Large intestine (tissue), 3 donors: ENCODE data around the gene WFDC2. TPM values are rescaled to one million over a fixed set of nuclear protein-coding genes. Genes with fewer than 3 reads are reported as not detected.

Experiments
- DNase-seq, 2 donors: peaks; one replicate each; pipeline versions ENCODE4 v3.0.0 to v3.0.0-alpha.2; 2013
- H3K27ac ChIP-seq: one replicate; pipeline ENCODE4 v1.5.1; 2013; ENCODE audit warnings: low read length
- H3K27me3 ChIP-seq: 2 replicates; pipeline ENCODE4 v1.6.1; 2013; ENCODE audit warnings: low read length; ENCODE audit not compliant: control insufficient read depth, insufficient read depth
- H3K36me3 ChIP-seq: 2 replicates; pipeline ENCODE4 v1.6.1; 2013; ENCODE audit warnings: low read length; ENCODE audit not compliant: control insufficient read depth, insufficient read depth
- H3K4me1 ChIP-seq: one replicate; pipeline ENCODE4 v1.6.1; 2013; ENCODE audit warnings: low read length; ENCODE audit not compliant: control insufficient read depth, insufficient read depth
- H3K4me3 ChIP-seq: one replicate; pipeline ENCODE4 v1.5.1; 2013; ENCODE audit warnings: low read length
- H3K9me3 ChIP-seq: one replicate; pipeline ENCODE4 v1.6.1; 2013; ENCODE audit warnings: mild to moderate bottlenecking, low read depth, low read length, moderate library complexity; ENCODE audit not compliant: control insufficient read depth
- WGBS: methylation state at CpG from one replicate; pipeline ENCODE4 v1.1.5; 2013; ENCODE audit warnings: low lambda C conversion rate; ENCODE audit not compliant: insufficient coverage; 5-methylcytosine and 5-hydroxymethylcytosine counted together
- polyA plus RNA-seq: library from polyadenylated mRNA; unstranded; fragments of 120-200 nt; gene quantifications from one replicate; pipeline ENCODE4 v1.2.1, GENCODE V29; 2013

WFDC2 gene
- polyA plus RNA-seq, 1 donor: 2.8 TPM

DNA sequence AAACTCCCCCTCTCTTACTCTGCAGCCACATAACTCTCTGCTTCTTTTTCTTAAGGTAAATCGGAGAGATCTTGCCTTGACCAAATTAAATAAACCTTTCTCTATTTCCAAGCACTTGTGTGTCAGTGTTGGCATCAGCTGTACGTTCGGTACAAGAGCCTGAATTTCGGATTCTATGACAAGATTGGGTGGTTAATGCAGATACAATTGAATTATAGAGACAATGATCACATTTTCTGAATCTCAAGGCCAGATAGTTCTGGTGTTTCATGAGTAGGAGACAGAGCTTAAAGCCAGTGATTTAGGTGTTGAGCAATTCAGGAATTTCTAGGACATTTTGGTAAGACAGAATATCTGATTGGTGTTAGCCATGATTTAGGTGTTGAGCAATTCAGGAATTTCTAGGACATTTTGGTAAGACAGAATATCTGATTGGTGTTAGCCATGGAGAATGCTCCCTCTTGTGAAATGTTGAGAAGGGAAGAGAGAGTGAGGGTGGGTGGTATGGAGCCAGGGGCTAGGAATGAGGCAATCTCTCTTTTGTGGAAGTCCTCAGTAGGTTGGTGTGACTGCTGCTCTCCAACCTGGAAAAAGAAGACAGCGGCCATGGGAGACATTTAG lies 40.8 kb downstream of the WFDC2 start:
- H3K4me1 ChIP-seq: no peaks in the 10 kb centered on the region
- H3K4me3 ChIP-seq: no peak overlapping the region
- H3K9me3 ChIP-seq: no peaks in the 10 kb centered on the region
- no peak overlapping the region for H3K27ac ChIP-seq
- no CpG with 5 or more reads among the region's 5 CpGs for WGBS
- peaks cover 11% of the 10 kb centered on the region for H3K27me3 ChIP-seq
- no peak for DNase-seq
- no peaks in the 10 kb centered on the region for H3K36me3 ChIP-seq

DNA sequence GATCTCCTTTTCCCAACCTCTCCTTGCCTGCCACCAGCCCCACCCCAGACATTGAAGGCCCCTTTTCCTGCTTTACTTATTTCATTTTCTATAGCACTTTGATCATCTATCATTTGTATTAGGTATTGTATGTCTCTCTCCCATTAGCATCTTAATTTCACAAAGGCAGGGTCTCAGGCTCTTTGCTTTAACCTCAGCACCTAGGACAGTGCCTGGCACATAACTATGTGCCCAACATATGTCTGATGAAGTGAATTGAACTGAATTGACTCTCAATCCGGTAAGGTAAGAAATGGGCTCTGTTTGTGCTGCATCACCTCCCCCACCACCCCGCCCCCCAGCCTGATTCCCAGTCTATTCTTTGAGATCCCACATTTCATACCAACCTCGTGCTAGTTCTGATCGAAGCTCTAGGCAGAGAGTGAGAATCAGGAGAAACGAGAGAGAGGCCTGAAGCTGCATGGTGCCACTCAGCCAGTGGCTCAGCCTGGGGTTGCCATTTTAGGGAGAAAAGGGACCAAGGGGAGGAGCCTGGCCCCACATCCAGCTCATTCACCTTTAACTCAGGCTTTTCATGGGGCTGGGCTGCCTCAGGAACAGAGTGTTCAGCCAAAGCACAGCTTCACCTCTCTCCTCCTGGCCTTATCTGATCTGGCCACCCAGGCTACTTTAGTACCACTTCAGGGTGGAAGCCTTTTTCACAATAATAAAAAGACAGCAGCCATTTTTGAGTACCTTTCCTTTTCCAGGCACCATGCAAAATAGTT lies 45.8 kb downstream of the WFDC2 start, which contains the start of gene SPINT3:
TSS of gene SPINT3 (minus strand) at position 476 of the 767 bp plus-strand sequence. CDS start at position 462, 14 bp downstream.
- WGBS: no CpG with 5 or more reads among the region's 5 CpGs
- Histone ChIP-seq H3K27ac (no peak within 1 kb of the TSS), H3K36me3 (no peaks in the 10 kb centered on the region), H3K27me3 (peaks cover 11% of the 10 kb centered on the region), H3K4me1 (no peaks in the 10 kb centered on the region), H3K4me3 (no peak within 1 kb of the TSS), H3K9me3 (no peaks in the 10 kb centered on the region)
- DNase-seq: no peak

DNA sequence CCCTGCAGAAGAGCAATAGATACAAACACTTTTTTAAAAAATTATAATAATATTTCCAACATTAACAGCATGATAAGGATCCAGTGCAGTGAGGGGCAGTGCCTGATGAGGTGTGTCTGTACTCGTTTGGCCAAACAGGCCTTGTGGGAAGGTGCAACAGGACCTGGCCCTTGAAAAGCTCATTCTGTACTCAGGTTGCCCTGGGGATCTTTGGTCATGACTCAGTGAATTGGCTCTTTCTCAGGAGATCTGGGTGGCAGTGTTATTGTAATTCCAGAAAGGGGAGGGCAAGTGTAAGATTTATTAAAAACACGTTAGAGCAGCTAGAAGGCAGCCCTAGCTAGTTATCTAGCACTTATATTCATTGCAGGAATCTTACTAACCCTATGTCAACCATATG lies 48.7 kb downstream of the WFDC2 start:
- DNase-seq: no peak
- no peaks in the 10 kb centered on the region for H3K36me3 ChIP-seq
- WGBS: 80% methylated on average over 1 of the region's 2 CpGs
- H3K9me3 ChIP-seq: no peaks in the 10 kb centered on the region
- no peak overlapping the region for H3K27ac ChIP-seq
- H3K4me3 ChIP-seq: no peak overlapping the region
- no peaks in the 10 kb centered on the region for H3K4me1 ChIP-seq
- peaks cover 5% of the 10 kb centered on the region for H3K27me3 ChIP-seq

DNA sequence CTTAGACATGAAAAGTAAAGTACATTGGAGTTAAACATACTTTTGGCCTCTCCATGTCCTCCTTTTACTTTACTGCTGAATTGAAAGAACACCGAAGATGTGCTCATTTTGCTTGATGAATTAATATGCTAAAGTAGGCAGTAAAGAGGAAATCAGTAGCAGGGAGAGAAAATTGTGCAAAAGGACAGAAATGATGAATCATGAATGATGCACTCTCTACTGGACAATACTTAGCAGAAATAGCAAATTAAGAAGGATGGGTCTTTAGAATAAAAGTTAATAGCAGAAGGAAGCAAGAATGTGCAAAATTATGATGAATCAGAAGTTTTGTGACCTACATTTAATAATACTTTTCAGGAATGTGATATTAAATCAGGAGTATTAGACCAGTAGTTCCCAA lies 54.3 kb downstream of the WFDC2 start:
- WGBS: no CpG with 5 or more reads among the region's 1 CpG
- Histone ChIP-seq H3K9me3 (no peaks in the 10 kb centered on the region), H3K27ac (no peak overlapping the region), H3K27me3 (peaks cover 7% of the 10 kb centered on the region), H3K4me1 (no peaks in the 10 kb centered on the region), H3K36me3 (no peaks in the 10 kb centered on the region), H3K4me3 (no peak overlapping the region)
- DNase-seq: no peak

DNA sequence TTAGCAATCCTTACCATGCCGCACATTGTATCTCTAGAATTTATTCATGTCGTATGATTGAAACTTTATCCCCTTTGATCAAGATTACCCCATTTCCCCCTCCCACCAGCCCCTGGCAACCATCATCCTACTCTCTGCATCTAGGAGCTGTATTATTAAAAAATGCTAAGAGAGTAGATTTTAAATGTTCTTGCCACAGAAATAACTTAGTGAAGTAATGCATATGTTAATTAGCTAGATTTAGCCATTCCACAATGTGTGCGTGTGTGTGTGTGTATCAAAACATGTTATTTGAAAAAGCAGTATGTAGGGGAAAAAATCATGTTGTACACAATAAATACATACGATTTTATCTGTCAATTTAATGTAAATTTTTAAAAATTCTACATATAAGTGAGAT lies 57.7 kb downstream of the WFDC2 start:
- 67% methylated on average over 3 of the region's 4 CpGs for WGBS
- H3K4me3 ChIP-seq: no peak overlapping the region
- H3K36me3 ChIP-seq: no peaks in the 10 kb centered on the region
- no peaks in the 10 kb centered on the region for H3K9me3 ChIP-seq
- no peak for DNase-seq
- no peaks in the 10 kb centered on the region for H3K4me1 ChIP-seq
- H3K27ac ChIP-seq: no peak overlapping the region
- H3K27me3 ChIP-seq: peaks cover 7% of the 10 kb centered on the region

Other genes with a start within 250 kb of the WFDC2 start
- not detected for gene SEMG2, start 248.4 kb upstream of the WFDC2 start, polyA plus RNA-seq
- 20.1 TPM for gene SLPI, start 215.2 kb upstream of the WFDC2 start, polyA plus RNA-seq
- gene RBPJL, start 162.9 kb upstream of the WFDC2 start, polyA plus RNA-seq: not detected
- gene MATN4, start 161.5 kb upstream of the WFDC2 start, polyA plus RNA-seq: not detected
- gene SDC4, start 121.3 kb upstream of the WFDC2 start, polyA plus RNA-seq: 87.8 TPM
- 31.7 TPM for gene SYS1, start 106.6 kb upstream of the WFDC2 start, polyA plus RNA-seq
- 0.78 TPM for gene TP53TG5, start 91.4 kb upstream of the WFDC2 start, polyA plus RNA-seq
- 36.1 TPM for gene DBNDD2, start 61.5 kb upstream of the WFDC2 start, polyA plus RNA-seq
- gene PIGT, start 53.6 kb upstream of the WFDC2 start, polyA plus RNA-seq: 91.6 TPM
- not detected for gene SPINT3, start 45.9 kb downstream of the WFDC2 start, polyA plus RNA-seq
- not detected for gene WFDC6, start 69.7 kb downstream of the WFDC2 start, polyA plus RNA-seq
- gene EPPIN, start 77.6 kb downstream of the WFDC2 start, polyA plus RNA-seq: not detected
- gene WFDC8, start 109.5 kb downstream of the WFDC2 start, polyA plus RNA-seq: not detected
- gene WFDC10A, start 160.0 kb downstream of the WFDC2 start, polyA plus RNA-seq: not detected
- not detected for gene WFDC9, start 161.5 kb downstream of the WFDC2 start, polyA plus RNA-seq
- gene WFDC11, start 200.5 kb downstream of the WFDC2 start, polyA plus RNA-seq: not detected
- not detected for gene WFDC13, start 232.3 kb downstream of the WFDC2 start, polyA plus RNA-seq
- gene WFDC10B, start 235.3 kb downstream of the WFDC2 start, polyA plus RNA-seq: not detected